ENCODE data around the gene NFE2L1.
"Not testable (repeated sequence)": the region's sequence is repeated elsewhere in the genome, so short reads cannot be mapped to it uniquely, and the experiment has no call there.

Gene NFE2L1

DNA sequence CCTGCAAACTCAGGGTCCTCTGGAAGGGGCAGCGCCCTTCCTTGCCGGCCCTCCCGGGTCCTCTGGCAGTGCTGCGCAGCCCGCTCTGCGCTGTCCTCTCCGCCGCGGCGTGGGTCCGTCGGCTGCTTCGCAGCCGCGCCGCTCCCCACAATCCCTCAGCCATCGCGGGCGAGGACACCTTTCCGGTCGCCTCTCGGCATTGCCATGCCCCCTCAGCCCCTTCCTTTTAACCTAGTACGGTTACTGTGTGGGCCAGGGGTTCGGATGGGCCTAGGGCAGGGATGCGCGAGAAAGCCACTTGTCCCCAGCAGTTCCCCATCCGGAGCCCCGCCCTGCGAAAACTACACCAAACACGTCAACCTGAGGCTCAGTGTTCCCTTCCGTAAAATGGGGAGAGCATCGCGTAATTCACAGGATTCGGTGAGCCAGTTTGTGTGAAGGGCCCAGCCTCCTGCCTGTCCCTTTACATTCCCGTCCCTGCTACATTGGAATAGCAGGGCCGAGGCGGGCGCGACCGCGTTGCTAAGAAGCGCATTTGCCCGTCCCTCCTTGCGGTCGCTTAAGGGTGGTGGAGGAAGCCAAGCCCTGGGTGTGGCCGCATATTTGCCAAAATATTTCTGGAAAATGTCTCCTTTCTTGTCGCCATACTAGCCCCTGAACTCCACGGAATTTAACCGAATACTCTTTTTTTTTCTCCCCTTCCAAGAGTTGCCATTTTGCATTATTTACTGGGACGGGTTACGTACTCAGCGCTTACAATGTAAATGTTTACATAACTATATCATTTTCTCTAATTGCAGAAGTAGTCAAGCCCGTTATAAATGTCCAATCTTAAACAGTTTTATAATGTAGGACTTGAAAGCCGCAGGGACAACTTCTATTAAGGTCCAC, 23.8 kb upstream of the NFE2L1 start:
- FAIRE-seq = no peak

DNA sequence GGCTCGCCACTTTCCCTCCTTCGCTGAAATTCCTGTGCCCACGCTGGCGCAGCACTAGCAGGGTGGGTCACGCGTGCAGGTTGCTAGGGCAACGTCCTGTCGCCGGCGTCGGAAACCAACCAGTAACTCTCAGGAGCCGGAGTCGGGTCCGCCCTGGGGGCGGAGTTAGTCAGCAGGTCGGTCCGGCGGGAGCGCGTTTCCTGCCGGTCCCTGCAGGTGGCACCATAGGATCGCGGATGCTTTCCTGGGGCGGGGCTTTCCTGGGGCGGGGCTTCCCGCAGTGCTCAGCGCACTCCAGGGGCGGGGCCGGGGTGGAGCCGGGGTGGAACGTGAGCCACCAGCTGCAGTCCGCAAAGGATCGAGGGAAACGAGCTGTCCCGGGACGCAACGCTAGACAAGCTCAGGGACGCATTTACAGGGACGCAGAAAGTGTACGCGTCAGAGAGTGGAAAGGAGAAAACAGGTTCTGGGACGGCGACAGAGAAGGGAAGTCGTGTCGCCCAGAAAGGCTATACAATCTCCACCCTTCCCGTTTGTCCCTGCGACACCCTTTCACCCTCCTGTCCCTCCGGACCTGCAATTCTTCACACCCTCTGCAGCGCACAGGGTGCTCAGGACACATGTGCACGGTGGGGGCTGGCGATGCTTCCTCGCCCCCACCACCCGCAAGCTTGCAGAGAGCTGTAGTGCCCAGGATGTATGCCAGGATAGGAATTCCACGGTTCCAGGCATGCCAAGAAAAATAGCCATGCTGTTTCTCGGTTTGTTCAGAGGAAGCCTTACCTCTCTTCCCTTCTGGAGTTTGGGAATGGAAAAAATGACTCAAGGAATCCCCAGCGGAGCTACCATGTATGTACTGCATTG, 22.9 kb upstream of the NFE2L1 start:
- peak; percentile 71 for FAIRE-seq

DNA sequence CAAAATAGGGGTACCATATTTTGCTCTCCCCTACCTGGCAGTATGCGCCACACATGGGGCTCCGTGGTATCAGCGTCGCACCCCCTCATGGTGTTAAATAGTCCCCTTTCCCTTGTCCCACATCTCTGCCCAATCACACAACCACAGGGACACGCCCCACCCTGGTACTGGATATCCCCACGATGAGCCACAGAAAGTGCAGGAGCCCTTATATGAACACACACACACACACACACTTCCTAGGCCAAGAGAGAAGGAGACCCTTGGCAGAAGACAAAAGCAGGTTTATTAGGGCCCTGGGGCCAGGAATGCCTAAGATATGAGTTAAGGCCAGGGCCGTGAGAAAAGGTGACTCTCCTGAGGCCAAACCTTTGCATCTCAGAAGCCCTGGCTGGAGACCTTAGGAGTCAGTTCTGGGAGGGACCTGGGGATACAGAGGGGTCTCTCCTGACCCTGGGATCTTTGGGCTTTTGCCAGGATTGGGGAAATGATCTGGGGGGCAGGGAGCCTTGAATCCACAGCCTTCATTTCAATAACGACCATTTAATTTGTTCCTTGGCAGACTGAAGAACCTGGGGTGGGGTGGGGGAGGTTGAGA, 22.2 kb upstream of the NFE2L1 start:
- FAIRE-seq = no peak

DNA sequence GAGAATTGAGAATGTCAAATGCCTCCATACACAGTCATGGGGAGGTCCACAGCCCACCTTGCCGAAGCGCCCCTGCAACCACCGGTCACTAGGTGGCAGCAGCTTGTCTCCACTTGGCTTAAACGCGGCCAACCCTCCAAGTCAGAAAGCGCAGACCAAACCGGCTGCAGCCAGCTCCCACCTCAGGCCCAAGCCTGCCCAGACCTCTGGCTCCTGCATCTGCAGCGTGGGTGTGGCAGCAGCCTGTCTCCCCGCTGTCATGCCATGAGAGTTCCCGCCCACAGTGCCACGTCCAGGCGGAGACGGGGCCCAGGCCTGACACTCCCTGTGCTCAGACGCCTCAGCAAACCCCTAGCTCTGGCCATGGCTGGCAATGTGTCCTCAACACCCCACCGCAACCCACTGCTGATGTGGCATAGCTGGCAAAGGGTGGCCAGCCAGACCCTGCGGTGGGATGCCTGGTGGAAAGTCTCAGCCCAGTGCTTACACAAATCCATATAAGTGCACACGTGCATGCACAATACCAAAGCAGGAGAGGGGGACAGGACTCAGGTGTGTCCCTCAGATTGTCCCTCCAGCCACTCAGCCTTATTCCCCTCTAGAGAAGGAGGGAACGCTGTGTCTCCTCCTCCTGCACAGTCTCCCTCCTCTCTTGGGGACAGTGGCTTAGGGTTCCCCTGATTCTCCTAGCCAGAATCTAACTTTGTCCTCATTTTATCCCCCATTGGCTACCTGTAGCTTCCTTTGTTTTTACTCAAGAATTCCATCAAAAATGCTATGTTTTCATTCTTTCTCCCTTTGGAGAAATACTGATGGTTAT, 21.4 kb upstream of the NFE2L1 start:
- no peak for FAIRE-seq

DNA sequence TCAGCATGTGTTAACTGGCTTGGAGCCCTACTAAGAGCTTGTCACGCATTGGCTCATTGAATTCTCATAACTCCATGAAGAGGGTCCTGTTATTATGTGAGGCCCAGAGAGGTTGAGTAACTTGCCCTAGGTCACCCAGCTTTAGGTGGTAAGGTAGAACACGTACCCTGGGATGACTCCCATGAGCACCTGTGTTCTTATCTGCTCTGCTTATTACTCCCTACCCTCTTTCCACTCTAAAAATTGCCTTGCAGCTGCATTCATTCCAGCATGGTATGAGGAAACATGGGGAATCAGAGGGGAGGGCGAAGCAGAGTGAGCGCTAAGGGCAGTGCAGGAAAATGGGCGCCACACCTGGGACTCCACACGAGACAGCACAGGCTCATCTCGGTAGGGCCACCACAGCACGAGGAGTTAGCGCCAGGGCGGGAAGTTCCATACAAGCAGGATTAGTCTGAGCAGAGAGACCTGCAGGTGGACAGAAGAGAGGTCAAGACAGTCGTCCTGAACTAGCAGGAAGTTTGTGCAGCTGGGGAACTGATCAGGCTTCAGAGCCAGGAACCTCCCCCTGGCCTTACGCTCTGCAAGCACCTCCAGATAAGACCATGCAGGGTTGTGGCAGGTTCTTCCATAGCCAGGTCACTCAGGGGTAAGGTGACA, 20.7 kb upstream of the NFE2L1 start:
- no peak for FAIRE-seq

DNA sequence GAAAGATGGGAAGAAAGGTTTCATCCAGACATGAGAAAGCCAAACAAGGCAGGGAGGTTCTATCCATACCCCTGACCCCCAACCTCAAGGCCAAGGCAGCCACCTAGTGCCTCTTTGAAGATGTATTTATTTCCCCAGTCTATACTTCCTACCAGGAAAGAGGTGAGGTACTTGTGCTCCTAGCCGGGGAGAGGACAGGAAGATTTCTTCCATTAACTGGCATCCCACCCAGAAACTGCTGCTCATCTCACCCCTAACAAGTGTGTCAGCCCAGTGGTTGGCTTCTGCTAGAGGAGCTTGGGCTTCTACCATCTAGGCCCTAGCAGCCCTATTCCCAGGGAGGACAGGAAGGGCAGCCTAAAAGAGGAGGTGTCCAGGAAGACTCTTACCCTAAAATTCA, 19.4 kb upstream of the NFE2L1 start:
- FAIRE-seq = no peak

DNA sequence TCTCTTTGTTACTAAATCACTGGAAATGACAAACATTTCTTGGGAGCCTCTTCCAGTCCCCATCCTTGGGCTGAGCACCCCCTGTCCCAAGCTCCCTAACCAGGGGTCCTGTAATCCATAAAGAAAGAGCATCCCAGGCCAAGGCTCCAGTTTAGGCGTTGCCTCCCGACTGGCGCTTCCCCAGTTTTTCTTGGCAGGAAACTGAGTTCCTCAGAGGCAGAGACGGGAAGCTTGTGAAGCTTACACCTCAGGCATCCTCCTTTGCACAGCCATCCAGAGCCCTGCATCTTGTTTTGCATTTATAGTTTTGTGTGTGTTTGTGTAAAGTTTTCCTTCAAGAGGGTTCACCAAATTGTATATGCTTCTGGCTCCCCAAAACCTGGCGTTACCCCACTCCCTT, 17.6 kb upstream of the NFE2L1 start:
- no peak for FAIRE-seq

DNA sequence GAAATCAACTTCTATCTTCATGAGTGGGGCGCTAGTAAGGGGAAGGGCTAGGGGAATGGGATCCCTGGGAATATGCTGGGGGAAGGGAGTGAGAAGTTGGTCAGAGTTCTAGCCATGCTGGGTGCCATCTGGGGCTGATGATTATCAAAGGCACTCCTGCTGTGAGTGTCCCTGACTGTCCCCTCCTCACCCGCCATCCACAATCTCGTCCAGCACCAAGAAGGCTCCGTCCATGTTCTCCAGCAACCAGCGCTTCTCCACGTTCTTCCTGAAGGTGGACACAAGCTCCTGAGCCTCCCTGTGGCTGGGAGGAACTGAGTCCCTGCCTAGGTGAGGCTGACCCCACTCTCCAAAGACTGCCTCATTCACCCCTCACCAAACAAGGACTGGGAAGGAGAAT, 16.2 kb upstream of the NFE2L1 start:
- FAIRE-seq = no peak

DNA sequence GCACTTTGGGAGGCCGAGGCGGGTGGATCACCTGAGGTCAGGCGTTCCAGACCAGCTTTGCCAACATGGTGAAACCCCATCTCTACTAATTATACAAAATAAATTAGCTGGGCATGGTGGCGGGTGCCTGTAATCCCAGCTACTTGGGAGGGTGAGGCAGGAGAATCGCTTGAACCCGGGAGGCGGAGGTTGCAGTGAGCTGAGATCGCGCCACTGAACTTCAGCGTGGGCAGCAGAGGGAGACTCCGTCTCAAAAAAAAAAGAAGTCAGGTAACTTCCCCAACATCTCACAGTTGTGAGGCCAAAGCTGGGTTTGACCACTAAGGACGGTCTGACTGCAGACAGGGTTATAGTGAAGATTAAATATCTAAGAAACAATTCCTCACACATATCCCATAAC, 13.4 kb upstream of the NFE2L1 start:
- not testable (repeated sequence) for FAIRE-seq

DNA sequence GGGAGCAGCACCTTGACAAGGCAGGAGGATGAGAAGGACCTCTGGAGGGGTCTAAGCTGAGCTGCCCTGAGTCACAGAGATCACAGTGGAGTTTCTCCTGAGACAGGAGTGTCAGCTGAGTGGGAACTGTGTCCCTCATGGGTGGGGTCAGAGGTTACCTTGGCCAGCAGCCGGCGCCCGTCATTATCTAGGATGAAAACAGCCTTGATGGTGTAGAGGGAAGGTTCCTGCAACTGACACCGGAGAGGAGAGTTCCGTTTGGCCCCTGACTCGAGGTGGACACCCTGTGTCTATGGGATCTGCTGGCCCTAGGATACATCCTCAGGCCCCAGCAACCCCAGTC, 11.5 kb upstream of the NFE2L1 start:
- no peak for FAIRE-seq

DNA sequence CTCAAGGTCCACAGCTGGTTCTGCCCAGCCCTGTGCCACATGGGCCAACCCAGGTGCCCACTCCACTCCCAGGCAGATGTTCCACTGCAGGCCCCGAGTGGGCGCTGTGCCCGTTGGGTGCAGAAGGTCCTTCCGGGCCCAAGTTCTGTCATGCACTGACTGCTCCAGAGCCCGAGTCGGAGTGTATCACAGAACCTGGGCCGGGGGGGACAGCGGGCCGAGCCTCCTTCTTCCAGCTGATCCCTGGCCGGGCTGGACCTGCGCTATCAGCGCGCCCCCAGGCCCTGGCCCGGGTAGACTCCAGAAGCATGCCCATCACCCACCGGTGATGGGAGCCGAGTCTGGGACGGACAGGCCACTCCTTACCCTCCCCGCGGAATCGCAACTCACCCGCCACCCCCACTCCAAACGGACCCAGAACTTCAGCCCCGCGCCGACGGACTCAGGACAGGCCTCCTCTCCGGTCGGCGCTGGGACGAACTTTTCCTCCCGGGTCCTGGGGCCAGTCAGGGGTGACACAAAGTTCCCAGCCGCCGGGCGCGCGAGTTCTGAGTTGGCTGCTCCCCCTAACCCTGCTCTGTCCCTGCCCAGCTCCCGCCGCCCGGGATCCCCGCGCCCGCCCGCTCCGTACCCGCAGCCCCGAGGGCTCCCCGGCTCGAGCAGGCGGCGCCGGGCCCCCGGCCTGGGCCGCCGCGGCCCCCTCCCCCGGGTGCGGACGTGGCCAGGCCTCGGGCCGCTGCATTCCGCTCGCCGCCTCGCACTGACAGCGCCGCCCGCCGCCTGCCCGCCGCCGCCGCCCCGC, 10.9 kb upstream of the NFE2L1 start, which contains the start of gene COPZ2:
Gene COPZ2, minus strand, starts transcription at position 762 of the 802 bp plus-strand sequence. Its CDS starts 20 bp downstream, at position 742.
- no peak for FAIRE-seq

DNA sequence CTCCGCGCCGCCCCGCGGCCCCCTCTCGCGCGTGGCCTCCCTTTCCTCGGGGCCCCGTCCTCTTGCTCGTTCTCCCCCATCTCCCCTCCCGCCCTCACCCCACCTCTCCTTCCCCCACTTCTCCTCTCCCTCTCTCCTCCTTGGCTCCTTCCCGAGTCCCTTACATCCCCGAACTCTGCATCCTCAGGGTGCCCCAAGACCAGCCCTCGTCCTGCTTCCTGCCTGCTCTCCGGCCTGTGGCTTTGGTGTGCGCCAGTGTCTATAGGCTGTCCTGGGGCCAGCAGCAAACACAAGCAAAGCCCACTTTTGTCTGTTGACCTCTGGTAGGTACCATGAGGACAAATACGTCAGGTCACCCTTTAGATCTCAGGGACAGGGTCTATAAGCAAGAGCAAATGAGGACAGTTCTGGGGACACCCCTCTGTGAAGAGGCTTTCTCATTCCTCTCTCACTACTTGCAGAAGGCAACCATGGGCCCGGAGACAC, 10.3 kb upstream of the NFE2L1 start:
- FAIRE-seq = no peak

DNA sequence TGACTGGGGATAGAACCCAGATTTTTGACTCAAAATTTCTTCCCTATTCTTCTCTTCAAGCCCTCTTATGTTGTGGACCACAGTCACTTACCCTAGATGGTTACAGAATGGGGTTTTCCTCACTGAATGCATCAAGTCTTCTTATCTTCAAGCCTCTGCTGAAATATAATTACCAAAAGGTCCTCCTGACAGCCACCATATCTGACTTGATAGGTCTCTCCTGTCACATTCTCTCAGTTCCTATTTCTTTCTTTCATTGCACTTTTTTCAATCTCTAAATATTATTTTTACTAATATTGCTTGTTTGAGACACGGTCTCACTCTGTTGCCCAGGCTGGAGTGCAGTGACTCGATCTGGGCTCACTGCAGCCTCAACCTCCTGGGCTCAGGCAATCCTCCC, 9.5 kb upstream of the NFE2L1 start:
- FAIRE-seq = no peak

DNA sequence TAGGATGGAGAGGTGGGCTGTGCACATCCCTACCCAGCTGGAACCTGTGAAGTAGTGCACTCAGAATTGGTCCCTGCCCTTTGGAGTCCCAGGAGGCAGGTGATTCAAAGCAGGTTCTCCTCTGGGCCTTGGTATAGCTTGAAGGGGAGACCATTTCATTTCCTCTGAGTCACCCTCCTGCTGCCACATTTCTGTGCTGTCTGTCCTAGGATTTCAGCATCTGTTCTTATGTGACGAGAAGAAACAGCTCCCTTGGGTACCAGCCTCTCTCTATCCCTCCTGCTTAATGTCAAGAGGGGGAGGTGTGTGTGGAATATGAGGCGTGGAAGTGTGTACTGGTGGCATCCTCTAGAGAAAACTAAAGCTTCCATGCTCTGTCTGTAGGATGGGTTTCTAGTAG, 5.0 kb upstream of the NFE2L1 start:
- no peak for FAIRE-seq

DNA sequence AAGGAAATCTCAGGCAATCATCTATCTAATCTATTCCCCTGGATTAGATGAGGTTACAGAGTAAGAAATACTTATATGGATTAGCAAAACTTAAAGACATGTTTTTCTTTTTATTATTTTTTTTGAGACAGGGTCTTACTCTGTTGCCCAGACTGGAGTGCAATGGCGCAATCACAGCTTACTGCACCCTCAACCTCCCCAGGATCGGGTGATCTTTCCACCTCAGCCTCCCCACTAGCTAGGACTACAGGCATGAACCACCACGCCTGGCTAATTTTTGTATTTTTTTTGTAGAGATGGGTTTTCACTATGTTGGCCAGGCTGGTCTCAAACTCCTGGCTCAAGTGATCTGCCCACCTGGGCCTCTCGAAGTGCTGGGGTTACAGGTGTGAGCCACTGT, 3.3 kb upstream of the NFE2L1 start:
- FAIRE-seq = no peak

DNA sequence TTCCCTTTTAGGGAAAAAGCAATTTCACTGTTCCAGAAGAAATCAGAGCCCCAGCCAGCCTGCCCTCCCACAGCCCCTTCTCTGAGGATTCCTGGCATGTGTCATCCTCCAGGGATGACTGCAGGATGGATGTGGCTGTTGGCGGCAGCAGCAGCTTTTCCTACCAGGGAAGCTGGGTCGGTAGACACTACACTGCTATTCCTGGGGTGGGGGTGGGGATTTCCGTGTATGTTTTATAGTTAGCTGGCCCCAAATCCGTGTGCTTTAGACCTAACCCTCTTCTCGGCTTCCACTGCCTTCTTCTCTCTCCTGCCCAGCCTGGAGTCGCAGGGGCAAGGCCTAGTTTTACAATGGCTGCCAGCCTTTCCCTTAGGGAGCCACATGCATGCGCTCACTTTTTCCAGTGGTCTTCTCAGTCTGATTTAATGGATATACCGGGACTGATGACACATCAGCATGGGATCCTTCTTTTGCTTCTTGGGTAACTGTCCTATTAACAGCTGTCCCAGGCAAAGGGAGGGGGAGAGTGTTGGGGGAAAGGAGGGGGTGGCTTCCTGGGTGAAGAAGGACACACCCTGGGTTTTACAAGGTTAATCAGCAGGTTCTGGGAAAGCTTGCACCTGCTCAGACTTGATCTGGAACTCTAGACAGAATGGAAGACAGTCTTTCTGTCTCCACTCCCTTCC, 2.7 kb upstream of the NFE2L1 start:
- no peak for FAIRE-seq

DNA sequence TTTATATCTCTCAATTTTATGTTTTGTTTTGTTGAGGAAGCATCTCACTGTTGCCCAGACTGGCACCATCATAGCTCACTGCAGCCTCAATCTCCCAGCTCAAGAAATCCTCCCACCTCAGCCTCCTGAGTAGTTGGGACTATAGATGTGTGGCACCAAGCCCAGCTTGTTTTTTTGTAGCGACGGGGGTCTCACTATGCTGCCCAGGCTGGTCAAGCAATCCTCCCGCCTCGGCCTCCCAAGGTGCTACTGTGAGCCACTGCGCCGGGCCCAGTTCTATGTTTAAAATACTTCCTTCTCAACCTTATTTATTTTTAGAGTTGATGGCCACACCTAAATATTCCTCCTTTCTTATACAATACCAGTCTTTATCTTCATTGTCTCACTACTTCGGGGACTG, 1.9 kb upstream of the NFE2L1 start:
- no peak for FAIRE-seq

DNA sequence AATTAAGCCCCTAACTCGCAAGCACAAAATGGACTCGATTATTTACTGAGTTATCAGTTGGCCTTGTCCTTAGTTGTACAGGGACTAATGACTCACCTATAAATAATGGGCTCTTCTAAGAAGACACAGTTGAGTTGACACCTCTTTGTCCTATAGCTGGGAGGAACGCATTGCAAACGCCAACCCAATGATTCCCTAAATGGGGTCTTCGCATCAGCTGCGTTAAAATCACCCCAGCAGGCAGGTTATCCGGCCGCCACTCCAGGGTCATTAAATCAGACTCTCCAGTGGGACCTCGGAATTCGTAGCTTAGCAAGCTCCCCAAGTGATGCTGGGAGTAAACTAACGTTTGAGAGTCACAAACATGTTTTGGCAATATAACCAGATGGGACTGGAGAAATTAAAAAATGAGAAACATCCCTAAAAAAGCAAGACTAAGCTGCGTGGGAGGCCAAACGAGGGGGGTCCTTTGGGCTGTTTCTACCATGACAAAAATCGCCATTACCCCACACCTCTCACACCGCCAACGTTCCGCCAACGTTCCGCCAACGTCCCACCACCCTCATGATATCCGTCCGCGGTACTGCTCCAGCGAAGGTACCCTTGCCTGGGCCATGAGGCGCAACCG, 932 bp upstream of the NFE2L1 start:
- FAIRE-seq = no peak

DNA sequence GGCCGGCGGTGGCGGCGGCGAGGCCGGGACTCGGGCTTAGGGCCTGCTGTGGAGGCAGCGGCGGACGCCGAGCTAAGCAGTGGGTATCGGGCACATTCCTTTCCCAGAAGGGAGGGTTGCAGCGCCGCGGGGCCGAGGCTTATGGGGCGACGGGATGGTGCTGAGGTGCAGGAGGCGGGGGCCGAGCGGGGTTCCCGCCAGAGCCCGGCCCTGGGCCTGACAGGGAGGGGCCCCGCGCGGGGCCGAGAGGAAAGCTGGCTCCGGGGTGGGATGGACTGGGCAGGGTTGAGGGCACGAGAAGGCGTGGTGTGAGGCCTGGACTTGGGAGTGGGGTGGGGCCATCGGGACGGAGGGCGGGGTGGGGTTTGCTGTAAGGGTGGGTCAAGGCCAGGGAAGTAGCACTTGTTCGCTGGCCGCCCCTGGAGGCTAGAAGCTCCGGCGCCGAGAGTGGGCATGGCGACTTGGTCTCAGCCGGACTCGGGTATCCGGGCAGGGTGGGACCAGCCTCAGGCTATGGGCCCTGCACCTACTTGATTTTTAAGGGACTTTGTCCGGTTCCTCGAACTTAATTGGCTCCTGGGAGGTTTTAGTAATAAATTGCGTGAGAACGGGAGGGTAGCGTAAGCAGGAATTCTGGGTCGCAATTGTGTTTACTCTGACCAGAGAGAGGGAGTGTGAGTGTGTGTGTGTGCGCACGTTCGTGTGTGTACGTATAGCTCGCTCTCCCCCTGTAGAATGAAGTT, 396 bp downstream of the NFE2L1 start:
- FAIRE-seq = no peak

Data from TTC549 (cell line).